Endometrium (tissue), 2 donors: Measurements from ENCODE around the gene DKK1.
"Not testable (repeated sequence)": the region's sequence is repeated elsewhere in the genome, so short reads cannot be mapped to it uniquely, and the experiment has no call there.

Source experiments
- FAIRE-seq: peaks from 2 replicates; lab custom pipeline; 2012; peaks lifted over from hg19 to GRCh38; lab: Jason Lieb, UNC
- donor health status: control.
- donor health status: control.

The DKK1 gene

GRCh38 chr10:52318136-52318701 is 4.1 kb downstream of the DKK1 start:
- no peak for FAIRE-seq

DNA sequence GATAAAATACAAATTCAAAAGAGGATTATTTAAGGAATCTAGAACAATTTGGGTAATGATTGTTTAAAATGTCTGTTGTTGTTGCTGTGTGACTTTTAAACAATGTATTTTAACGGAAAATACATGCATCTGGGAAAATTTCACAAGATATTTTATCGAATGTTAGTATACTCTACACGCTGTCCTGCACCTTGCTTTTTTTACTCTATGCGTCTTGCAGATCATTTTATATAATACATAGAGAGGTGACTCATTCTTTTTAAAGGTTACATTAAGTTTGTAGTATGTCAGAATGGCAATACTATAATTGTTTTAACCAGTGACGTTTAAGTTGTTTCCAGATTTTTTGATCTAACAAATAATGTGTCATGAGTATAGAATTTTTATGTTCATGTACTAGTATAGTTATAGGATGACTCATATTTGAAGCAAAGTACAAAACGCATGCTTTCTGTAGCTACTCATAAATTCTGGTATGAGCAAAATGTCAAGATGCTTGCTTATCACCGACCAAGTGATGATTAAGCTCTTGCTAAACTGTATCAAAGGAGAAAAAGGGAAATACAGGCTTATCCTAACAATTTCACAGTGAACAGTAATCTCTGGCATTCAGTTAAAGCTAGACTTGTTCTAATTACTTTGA is 4.9 kb downstream of the DKK1 start:
- FAIRE-seq, result no peak

GRCh38 chr10:52319926-52320325 is 5.8 kb downstream of the DKK1 start:
- no peak for FAIRE-seq

GRCh38 chr10:52322323-52322722 is 8.2 kb downstream of the DKK1 start:
- FAIRE-seq, result no peak

DNA sequence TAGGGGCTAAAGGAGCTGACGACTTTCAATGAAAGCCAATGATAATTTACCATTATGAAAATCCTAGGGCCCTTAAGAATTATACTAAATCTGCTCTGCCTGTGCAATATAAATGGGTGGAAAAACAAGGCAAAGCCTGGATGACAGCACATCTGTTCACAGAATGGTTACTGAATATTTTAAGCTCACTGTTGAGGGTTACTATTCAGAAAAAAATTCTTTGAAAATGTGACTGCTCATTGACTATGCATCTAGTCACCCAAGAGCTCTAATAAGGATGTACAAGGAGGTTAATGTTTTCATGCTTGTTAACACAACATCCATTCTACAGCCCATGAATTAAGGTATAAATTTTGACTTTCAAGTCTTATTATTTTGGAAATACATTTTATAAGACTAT is 8.9 kb downstream of the DKK1 start:
- FAIRE-seq, result no peak

DNA sequence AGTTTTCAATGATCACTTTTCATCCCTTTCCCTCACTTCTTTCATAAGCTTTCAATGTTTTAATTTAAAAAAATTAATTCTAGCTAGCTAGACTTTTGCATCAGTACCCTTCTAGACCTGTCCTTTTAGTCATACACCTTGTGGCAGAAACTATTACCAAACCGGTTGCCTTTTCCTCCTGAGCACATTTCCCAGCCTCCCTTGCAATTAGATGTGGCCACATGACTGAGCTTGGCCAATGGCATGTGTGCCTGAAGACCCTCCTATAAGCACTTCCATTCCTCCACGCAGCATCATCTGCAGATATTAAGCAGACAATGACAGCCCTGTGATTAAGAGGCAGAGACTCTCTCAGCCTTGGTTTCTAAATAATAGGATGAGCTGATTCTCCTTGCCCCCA is 12.3 kb downstream of the DKK1 start:
- no peak for FAIRE-seq

DNA sequence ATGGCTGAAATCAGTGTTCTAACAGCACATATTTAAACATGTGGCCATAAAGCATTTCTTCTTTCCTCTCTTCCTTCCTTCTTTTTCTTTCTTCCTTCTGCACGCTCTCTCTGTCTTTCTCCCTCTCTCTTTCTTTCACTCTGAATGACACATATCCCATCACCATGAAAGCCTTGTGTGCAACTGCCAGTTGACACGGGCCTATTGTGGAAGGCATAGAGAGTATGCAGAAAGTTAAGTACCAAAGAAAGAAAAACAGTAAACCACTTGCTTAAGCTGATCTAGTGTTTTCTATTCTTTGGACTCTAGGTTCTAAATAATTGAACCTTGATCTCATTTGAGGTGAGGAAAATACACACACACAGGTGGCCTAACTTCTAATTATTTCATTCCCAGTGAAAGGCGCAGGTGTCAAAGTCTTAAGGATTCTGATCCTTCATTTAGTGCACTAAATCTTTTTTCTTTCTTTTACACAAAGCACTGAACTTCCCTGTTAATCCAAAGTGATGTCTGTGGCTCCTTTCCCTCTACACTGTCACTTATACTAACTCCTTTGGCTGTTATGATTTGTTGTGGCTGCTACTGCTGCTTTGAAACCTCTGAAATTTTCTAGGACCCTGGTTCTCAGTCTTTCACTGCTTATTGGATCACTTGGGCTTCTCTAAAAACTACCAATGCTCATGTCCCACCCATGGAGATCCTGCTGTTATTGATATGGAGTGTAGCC is 17.7 kb downstream of the DKK1 start:
- no peak for FAIRE-seq

DNA sequence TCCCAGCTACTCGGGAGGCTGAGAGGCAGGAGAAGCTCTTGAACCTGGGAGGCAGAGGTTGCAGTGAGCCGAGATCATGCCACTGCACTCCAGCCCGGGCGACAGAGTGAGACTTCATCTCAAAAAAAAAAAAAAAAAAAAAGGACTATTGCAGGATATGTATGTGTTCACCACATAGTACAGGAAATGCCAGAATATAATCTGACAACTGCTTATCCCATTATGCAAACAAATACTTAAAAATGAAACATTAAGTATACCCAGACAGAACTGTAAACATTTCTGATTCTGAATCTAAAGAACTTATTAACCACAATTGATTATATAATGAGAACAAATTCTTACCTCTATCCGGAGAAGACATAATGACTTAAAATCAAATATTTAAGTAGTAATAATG is 18.7 kb downstream of the DKK1 start:
- no peak for FAIRE-seq

GRCh38 chr10:52334595-52334994 is 20.5 kb downstream of the DKK1 start:
- no peak for FAIRE-seq

GRCh38 chr10:52335665-52336064 is 21.6 kb downstream of the DKK1 start:
- no peak for FAIRE-seq

DNA sequence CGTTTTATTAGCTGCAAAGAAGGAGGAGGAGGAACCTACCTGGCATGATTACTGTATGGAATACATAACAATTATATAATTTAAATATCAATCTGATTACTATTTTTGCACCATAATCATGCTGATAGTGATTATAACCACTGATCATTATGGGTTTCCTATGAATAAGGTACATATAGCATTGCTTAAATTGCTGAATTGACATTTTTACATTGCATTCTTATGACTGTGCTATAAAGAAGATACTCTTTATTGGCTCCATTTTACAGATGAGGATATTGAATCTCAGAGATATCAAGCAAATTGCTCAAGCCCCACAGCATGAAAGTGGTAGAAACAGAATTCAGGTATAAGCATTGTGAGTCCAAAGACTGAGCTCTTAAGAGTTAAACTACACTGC is 23.1 kb downstream of the DKK1 start:
- FAIRE-seq, result no peak

- no peak for FAIRE-seq
Measured at GRCh38 chr10:52343439-52343838, 29.4 kb downstream of the DKK1 start.

DNA sequence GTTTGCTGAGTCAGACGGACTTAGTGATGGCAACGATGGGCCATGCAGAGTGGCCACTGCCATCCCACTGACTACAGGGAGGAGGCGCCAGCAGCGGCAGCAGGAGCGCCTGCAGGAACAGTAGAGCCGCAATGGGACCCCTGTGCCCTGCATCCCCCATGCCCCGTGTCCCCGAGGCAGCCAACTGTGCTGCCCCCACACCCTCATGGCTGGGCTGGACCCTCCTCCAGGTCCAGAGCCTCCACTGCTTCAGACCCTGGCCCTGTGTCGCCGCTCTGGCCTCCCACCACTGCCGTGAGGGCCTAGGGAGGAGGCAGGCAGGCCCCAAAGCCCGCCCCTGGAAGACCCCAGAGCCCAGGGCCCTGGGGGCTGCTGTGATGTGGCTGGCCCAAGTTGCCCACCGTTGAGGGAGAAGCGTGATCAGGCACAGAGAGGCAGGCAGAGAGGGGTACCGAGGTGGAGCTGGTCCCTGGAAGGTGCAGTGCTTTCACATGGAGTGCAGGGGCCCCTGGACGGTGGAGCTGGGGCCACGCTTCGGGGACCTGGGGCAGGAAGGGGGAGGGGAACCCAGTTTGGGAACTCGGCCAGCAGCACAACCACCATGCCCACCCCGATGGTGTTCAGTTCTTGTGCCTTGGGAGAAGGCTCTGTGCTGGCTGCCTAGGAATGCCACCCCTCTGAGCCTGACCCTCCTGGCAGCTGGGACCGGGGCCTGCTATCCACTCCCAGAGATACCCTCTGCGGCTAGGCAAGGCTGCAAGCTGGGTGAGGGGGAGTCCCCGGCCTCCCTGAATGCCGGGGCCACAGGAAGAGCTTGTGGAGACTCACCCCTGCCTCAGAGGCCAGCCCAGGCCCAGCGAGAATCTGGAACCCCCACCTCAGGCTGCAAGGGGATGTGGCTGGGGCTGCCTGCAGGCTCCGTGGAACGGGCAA is 32.6 kb downstream of the DKK1 start:
- FAIRE-seq, result no peak

DNA sequence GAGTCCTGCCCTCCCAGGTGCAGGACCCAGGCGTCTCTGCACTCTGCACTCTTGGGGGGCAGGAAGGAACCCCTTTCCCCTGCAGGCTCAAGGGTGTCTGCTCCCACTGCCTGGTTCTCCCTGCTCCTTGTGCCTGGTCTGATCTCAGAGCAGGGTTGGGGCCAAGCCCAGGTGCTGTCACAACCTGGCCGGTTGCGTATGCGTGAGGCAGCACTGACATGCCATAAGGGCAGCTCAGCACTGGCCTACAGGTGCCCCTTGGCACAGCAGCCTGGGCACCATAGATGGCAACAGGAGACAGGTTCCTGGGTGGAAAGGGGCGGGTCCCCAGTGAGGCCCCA is 33.2 kb downstream of the DKK1 start:
- no peak for FAIRE-seq

DNA sequence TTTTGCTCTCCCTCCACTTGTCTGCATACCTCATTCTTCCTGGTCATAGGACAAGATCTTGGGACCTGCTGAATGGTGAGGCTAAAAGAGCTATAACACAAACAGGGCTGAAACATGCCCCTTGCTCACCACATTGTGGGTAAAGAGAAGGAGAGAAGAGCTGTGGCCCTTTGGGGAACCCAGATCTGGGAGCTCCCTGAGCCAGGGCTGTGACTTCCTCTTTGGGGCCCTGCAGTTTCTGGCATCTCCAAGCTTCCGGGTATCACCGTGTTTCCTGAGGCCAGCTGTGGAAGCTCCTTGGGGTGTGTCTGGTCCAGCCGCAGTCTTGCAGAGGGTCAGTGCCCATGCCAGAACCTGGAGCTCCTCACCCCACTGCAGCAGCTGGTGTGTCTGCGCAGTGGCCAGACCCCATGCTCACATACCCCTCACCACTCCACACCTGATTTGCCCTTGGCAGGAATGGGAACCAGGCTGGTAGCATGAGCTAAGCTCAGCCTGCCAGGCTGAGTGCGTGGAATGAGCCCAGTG is 34.0 kb downstream of the DKK1 start:
- no peak for FAIRE-seq

GRCh38 chr10:52351914-52352330 is 37.8 kb downstream of the DKK1 start:
- FAIRE-seq, result no peak

- FAIRE-seq, result no peak
Measured at GRCh38 chr10:52353205-52353604, 39.1 kb downstream of the DKK1 start.

DNA sequence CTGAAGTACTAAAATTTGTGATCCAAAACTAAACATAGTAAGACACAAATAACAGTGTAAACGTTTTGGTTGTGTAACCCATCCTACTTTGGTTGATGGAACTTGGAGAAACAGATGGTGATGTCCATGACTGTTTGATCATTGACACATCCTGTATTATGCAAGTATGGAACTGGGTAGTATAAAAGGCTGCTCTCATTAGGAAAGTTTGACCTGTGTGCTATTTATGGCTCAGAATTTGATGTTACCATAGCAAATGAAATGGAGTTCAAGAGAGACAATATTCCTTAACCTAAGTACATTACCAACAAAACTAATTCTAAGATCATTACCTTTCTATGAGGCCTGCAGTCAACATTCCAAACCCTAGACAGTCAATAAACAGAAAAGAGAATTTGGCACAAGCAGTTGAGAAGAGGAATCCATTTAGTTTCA is 39.9 kb downstream of the DKK1 start:
- no peak for FAIRE-seq

DNA sequence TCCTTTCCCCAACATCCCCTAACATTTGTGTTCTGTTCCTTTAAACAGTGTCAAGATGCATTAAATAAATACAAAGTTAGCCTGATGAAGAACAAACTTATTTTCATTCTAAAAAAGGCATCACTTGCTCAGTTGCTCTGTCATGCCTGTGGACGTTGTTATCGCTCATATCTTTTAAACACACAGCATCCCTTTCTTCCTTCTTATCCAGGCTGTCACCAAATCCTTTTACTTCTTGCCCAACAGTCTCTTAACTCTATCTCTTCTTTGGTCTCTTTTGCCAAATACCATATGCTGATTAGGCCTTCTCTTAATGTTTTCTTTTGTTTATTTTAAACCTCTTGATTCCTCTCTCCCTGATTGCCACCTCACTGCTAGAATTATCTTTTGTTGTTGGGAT is 43.9 kb downstream of the DKK1 start:
- FAIRE-seq, result no peak

GRCh38 chr10:52359441-52359840 is 45.4 kb downstream of the DKK1 start:
- no peak for FAIRE-seq

- not testable (repeated sequence) for FAIRE-seq
Measured at GRCh38 chr10:52365547-52366432, 51.7 kb downstream of the DKK1 start.
